ENCODE data around the gene IQUB.
"Not testable (repeated sequence)": the region's sequence is repeated elsewhere in the genome, so short reads cannot be mapped to it uniquely, and the experiment has no call there.

IQUB gene

GRCh38 chr7:123534383-123535260, at the start of gene IQUB:
Gene IQUB (minus strand): TSS chr7:123534595. CDS start chr7:123512340, 22,255 bp downstream.
- peak; percentile 90 for DNase-seq

GRCh38 chr7:123583821-123584220, 49.4 kb upstream of the IQUB start:
- no peak for DNase-seq

GRCh38 chr7:123581162-123581459, 46.7 kb upstream of the IQUB start:
- DNase-seq = no peak

GRCh38 chr7:123580406-123581161, 46.2 kb upstream of the IQUB start:
- DNase-seq = no peak

- DNase-seq = no peak
Measured at GRCh38 chr7:123579416-123579815, 45.0 kb upstream of the IQUB start.

DNA sequence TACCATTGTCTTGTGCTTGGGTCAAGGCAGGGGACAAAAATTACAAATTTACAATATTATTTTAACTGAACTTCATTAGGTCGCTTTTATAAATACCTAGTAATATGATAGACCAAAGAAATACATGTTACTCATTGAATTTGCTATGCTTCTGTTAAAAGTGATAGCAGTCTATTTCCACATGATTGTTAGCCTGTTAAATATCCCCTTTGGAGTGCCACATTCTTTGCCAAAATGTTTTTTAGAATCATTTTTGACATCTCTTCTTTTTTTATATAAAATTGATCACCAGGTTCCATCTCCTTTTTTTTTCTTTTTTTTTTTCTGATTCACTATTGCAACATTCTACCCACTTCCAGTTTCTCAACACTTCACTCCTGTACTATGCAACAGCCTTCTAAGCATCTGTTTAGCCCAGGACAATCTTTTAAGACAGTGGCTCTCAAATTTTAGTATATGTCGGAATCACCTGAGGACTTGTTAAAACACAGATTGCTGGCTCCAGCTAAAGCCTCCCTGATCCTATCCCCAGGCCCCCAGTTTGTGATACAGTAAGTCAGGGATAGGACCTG, 39.6 kb upstream of the IQUB start:
- no peak for DNase-seq

DNA sequence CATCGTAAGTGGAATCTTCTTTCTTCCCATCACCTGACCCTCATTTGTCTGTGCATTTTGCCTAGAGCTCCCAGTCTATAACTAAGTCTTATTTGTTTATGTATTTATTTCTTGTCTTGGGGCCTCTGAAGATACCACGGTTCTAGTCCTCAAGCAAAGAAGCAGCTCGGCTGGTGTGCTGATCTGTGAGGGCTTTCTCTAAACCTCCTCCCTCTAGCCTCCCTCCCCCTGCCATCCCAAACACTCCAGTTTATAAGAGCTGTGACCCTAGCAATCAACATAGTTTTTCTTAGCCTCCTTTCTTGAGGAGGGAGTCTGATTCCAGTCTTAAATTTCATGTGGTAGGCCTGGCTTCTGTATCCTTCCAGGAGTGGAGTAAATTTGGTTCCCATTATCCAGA, 38.9 kb upstream of the IQUB start:
- DNase-seq = no peak

DNA sequence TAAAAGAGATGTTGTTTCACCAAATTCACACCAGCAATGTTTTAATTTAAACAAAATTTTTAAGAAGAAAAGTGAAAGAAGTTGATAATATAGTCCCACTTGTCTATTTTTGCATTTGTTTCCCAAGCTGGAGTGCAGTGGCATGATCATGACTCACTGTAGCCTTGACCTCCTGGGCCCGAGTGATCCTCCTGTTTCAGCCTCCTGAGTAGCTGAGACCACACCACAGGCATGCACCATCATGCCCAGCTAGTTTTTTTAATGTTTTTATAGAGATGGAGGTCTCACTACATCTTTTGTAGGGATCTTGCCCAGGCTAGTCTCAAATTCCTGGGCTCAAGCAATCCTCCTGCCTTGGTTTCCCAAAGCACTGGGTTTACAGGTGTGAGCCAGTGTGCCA, 37.3 kb upstream of the IQUB start:
- DNase-seq = no peak

GRCh38 chr7:123571187-123571586, 36.8 kb upstream of the IQUB start:
- no peak for DNase-seq

- DNase-seq = no peak
Measured at GRCh38 chr7:123570390-123571182, 36.2 kb upstream of the IQUB start.

DNA sequence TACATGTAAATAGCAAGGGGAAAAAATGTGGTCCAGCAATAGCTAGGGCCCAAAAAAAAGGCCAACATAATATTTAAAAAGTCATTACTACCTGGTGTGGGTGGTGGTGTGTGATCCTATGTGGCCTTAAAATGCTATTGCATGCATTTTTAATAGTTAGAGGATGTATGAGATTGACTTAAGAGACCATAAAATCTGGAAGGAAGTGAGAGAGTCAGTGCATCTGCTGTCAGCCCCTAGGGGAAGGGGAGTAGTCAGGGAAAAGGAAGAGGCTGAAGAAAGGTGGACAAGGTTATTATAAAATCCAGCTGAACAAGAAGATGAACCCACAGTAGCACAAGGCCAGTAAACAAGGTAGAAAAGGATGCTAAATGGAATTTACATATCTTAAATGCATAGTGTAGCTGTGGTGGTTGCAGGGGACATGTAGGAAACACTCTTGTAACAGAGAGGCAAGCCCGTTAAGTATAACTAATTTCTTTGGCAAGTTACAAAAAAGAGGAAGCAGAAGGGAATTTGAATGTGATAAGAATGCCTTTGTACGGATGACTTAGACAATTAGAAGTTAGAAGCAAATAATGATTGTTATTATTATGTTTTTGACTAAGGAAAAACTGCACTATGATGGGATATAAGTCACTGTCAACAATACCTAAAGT, 35.1 kb upstream of the IQUB start:
- no peak for DNase-seq

DNA sequence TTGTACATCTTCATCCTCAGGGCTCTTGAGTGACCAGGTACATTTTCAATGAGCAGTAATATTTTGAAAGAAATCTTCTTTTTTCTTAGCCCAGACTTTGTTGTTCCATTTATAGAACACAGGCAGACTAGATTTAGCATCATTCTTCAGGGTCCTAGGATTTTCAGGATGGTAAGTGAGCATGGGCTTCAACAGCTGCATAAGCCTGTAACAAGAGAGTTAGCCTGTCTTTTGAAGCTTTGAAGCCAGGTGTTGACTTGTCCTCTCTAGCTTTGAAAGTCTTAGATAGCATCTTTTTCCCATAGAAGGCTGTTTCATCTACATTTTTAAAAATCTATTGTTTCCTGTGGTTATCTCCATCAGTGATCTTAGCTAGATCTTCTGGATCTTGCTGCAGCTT, 27.7 kb upstream of the IQUB start:
- DNase-seq = no peak

DNA sequence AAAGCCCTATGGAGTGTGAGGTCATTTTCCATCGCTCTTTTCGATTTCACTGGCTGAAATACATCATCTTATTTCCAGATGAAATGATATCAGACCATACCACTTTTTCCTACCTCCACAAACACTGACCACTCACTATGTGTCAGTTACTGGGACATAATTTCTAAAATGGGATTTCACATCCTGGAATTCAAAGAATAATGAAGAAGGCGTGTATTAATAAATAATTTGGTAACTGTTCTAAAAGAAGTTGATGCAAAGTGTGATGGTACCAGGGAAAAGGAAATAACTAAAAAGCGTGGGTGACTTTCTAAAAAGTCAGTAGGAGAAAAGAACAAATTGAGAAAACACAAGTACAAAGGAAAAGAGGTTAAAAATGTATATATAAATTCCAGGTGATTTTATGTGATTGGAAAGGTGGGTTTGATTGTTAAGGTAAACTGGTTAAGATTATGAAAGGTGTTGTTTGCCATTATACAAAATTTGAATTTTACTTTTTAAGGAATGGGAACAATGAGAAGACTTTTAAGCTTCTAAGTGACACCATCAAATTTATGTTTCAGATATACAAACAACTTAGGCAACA, 24.0 kb upstream of the IQUB start:
- no peak for DNase-seq

DNA sequence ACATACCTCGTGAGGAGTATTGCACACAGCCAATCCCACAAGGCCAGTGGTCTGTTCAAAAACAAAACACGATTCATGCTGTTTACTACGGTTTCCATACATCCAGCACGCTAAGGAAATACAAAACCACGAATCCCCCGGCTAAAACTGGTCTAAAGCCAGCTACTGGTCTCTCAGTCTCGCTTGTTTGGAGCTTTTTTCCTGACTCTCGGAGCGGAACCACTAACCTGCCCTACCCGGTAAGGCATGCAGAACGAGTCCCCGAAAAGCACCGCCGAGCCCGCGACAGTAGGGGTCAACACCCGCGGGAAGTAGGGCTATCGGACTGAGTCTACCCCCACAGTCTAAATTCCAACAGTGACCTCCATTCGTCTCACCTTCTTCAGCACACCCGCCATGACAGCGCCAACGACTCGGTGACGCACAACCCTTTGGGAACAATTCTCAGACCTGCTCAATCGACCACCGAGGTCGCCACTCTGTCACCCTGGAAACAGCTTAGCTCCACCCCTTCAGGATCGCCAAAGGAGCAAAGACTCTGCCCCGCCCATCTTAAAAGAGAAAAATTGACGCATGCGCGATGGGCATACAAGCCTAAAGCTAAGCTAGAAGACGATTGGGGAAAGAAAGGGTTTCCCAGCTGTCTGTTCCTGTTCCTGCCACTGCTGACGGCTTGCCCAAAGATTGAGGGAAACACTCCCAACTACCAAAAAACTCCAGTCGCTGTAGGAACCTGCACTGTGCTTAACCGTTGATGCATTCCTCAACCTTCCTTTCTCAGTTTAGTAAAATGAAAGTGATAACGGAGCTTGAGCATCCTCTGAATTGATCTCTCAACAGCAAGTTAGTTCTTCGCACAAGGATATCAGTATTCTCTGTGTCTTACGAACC, 23.2 kb upstream of the IQUB start, which contains the start of gene NDUFA5:
TSS of gene NDUFA5 (minus strand) at position 421 of the 891 bp plus-strand sequence. CDS start at position 398, 23 bp downstream.
- DNase-seq = peak; percentile 90

- DNase-seq = no peak
Measured at GRCh38 chr7:123557016-123557397, 22.6 kb upstream of the IQUB start.

DNA sequence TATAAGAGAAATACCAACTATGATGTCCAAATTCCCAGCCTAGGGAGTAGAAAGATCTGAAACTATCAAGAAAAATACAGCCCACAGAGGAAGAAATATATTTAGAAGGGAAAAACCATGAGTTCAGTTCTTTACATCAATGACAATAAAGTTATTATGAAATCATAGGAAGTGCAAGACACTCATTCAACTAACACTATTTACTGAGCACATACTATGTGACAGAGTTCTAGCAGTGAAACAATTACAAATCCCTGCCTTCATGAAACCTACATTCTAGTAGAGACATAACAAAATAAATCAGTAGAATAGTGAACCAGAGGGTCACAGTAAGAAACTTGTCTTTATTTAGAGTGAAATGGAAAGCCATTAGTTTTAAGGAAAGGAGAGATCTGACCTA, 21.1 kb upstream of the IQUB start:
- no peak for DNase-seq

DNA sequence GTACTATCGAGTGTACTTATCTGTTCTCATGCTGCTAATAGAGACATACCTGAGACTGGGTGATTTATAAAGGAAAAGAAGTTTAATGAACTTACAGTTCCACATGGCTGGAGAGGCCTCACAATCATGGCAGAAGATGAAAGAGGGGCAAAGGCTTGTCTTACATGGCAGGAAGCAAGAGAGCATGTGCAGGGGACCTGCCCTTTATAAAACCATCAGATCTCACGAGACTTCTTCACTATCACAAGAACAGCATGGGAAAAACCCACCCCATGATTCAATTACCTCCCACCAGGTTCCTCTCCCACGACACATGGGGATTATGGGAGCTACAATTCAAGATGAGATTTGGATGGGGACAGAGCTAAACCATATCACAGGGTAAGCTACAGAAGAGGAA, 18.8 kb upstream of the IQUB start:
- DNase-seq = no peak

DNA sequence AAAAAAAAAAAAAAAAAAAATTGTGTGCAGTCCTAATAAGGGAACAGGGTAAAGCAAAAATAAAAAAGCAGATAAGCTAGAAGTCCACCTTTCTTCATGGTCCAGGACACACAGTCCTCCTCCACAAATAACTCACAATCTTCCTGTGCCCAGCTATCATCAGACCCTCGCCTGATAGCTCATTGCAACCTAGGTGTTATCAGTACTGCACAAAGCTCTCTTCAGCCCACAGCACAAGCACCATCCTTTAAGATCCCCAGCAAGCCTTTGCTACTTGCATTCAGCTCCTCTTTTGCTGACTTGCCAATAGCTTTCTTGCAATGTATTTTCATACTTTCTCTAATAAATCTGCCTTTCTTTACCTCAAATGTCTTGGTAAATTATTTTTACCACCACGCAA, 18.2 kb upstream of the IQUB start:
- DNase-seq = no peak

DNA sequence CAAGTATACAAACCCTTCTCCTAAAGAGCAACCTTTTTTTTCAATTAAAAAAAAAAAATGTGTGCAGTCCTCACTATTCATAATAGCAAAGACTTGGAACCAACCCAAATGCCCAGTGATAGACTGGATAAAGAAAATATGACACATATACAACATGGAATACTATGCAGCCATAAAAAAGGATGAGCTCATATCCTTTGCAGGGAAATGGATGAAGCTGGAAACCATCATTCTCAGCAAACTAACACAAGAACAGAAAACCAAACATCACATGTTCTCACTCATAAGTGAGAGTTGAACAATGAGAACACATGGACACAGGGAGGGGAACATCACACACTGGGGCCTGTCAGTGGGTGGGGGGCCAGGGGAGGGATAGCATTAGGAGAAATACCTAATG, 17.7 kb upstream of the IQUB start:
- DNase-seq = not testable (repeated sequence)

DNA sequence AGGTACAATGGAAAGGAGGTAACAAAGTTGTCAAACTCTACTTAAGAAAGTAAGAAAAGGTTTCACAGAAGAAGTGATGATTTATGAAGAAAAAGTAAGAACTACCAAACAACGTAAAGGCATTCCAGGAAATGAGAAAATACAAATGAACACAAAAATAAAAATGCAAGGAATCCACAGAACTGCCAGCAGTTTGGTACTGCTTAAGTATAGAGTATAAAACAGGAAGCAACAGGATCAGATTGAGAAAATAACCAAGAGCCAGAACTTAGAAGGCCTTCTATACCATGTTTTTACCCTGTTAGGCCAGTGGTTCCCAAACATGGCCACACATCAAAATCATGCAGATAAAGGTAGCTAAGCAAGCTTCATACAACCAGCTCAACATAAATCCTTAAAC, 14.0 kb upstream of the IQUB start:
- no peak for DNase-seq

- no peak for DNase-seq
Measured at GRCh38 chr7:123539871-123540270, 5.5 kb upstream of the IQUB start.
